PC-9 (cell line): ENCODE measurements around the gene MORF4L1. TPM values are rescaled to one million over a fixed set of nuclear protein-coding genes. Genes with fewer than 3 reads are reported as not detected.

Experiments used
- BruUV-seq: library from RNA; stranded (reverse); fragments of 400-500 nt; replicated peaks from 2 replicates; lab custom pipeline; 2021; lab: Mats Ljungman, UMichigan
- CTCF ChIA-PET: fragments of 300-600 bp; sonication (Branson Sonifier 250); formaldehyde crosslinking; loops from one replicate; lab custom pipeline; 2022; ENCODE audit warnings: antibody characterized with exemption; lab: Charles Lee
- POLR2A ChIA-PET: fragments of 300-600 bp; sonication (Branson Sonifier 250); formaldehyde crosslinking; loops from one replicate; lab custom pipeline; 2022; ENCODE audit warnings: antibody characterized with exemption; ENCODE audit not compliant: unreplicated experiment; lab: Charles Lee
- DNase-seq, 2 experiments: peaks; one replicate each; pipeline versions ENCODE4 v3.0.0 to v3.0.0-alpha.2; 2015 to 2022; ENCODE audit warnings: mixed read lengths in 1 of 2
- H2AFZ ChIP-seq: fragments of 200-600 bp; sonication (generic); 2 replicates; pipeline ENCODE4 v1.8.1; 2017; ENCODE audit warnings: antibody characterized with exemption
- H3F3A ChIP-seq: fragments of 200-600 bp; sonication (generic); 2 replicates; pipeline ENCODE4 v1.8.1; 2017; ENCODE audit warnings: antibody characterized with exemption, mild to moderate bottlenecking, low read depth; ENCODE audit not compliant: insufficient read depth
- H3K27ac ChIP-seq: fragments of 200-600 bp; sonication (generic); 2 replicates; pipeline ENCODE4 v1.6.1; 2016; ENCODE audit warnings: mixed run types
- H3K27me3 ChIP-seq: fragments of 200-600 bp; sonication (generic); 2 replicates; pipeline ENCODE4 v1.6.1; 2016; ENCODE audit warnings: low read depth, mixed run types; ENCODE audit not compliant: insufficient read depth
- H3K36me3 ChIP-seq: fragments of 200-600 bp; sonication (generic); 2 replicates; pipeline ENCODE4 v1.6.1; 2016; ENCODE audit warnings: low read depth, mixed run types
- H3K4me1 ChIP-seq: fragments of 200-600 bp; sonication (generic); replicated peaks from 2 replicates; pipeline ENCODE4 v1.6.1; 2016; ENCODE audit warnings: mixed run types; ENCODE audit not compliant: insufficient read depth
- H3K4me2 ChIP-seq: fragments of 200-600 bp; sonication (generic); 2 replicates; pipeline ENCODE4 v1.6.1; 2017; ENCODE audit warnings: mixed run types
- H3K4me3 ChIP-seq: fragments of 200-600 bp; sonication (generic); 2 replicates; pipeline ENCODE4 v1.6.1; 2016; ENCODE audit warnings: mixed run types
- H3K79me2 ChIP-seq: fragments of 200-600 bp; sonication (generic); 2 replicates; pipeline ENCODE4 v1.6.1; 2017; ENCODE audit warnings: low read depth, mixed run types
- H3K9me2 ChIP-seq: fragments of 200-600 bp; sonication (generic); 2 replicates; pipeline ENCODE4 v1.8.1; 2017; ENCODE audit warnings: mild to moderate bottlenecking; ENCODE audit not compliant: insufficient read depth
- H3K9me3 ChIP-seq: fragments of 200-600 bp; sonication (generic); 2 replicates; pipeline ENCODE4 v1.8.1; 2016; ENCODE audit warnings: low read depth; ENCODE audit not compliant: insufficient read depth
- H4K20me1 ChIP-seq: fragments of 200-600 bp; sonication (generic); 2 replicates; pipeline ENCODE4 v1.8.1; 2017; ENCODE audit not compliant: insufficient read depth
- CTCF ChIP-seq: fragments of 200-600 bp; sonication (generic); conservative IDR thresholded peaks from 2 replicates; pipeline ENCODE4 v1.6.1; 2017; ENCODE audit warnings: mixed run types, antibody characterized with exemption, mild to moderate bottlenecking, moderate library complexity
- EZH2 ChIP-seq: fragments of 200-600 bp; sonication (generic); IDR thresholded peaks from 2 replicates; pipeline ENCODE4 v1.8.0; 2017; ENCODE audit warnings: antibody characterized with exemption, low read depth
- intact Hi-C: fragments of 100-400 bp; cut with micrococcal nuclease; formaldehyde crosslinking; loops from one replicate; pipeline ENCODE4 v1.10.0; 2022; ENCODE audit not compliant: unreplicated experiment
- total RNA-seq: library from RNA; stranded (reverse); gene quantifications from 2 replicates; pipeline ENCODE4 v1.2.3, GENCODE V29; 2021

The MORF4L1 gene
- total RNA-seq, 1 experiment from 2014 or later, result 282 TPM

DNA sequence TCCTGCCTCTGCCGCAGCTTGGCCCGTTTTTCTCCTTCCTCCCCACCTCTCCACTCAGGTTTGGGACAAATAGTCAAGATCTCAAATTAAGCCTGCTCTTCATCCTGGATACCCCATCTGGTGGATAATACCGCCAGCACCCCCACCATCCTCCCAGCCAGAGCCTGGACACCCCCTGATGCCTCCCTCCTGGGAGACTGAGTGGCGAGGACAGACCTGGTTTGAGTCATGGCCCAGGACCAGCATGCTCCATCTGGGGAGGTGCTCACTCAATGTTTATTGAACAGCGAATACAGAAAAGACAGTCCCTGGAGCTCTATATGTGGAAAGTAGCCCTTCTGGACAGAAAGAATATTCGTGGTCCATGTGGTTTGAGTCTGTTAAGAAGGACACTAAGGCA, 48.8 kb downstream of the MORF4L1 start:
- Histone ChIP-seq H4K20me1 (no peaks in the 10 kb centered on the region), H2AFZ (no peak overlapping the region), H3K9me3 (no peaks in the 10 kb centered on the region), H3K79me2 (no peaks in the 10 kb centered on the region), H3K36me3 (peaks cover 11% of the 10 kb centered on the region; the same call in 1 of the 2 replicates), H3K27me3 (no peaks in the 10 kb centered on the region), H3K27ac (no peak overlapping the region), H3K9me2 (no peaks in the 10 kb centered on the region), H3K4me2 (no peak overlapping the region), H3K4me1 (no peaks in the 10 kb centered on the region), H3F3A (0 out of 2 replicates have a peak, but pooled peaks cover 21% of the 10 kb centered on the region), H3K4me3 (no peak overlapping the region)
- CTCF ChIA-PET, result interaction anchor here (1.2 kb wide), 1 partner anchor 58 kb away, joined by 3 read pairs; no protein-coding TSS in a partner anchor
- no peak for DNase-seq
- BruUV-seq, result no TSS peak
- POLR2A ChIA-PET, result no interaction called here
- intact Hi-C loops, result no loop called here
- TF ChIP-seq EZH2 (no peak), CTCF (no peak)

DNA sequence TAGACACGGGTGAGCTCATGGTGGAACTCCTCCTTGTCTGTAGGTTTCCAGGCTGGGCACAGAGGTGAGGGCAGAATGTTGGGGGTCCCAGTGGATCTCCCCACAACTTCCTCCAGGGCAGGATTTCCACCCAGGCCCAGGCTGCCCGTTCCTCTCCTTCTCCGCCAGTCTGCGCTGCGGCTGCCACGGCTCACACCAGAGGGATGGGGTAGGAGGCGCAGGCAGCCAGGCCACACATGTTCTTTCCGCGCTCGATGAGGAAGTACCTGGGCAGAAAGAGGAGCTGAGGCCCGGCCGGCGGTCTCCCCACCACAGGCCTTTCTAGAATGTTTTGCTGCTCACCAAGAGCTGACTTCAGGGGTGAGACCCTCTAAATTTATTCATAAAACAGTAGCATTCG, 49.2 kb downstream of the MORF4L1 start:
- H3K36me3 ChIP-seq, result peaks cover 11% of the 10 kb centered on the region; the same call in 1 of the 2 replicates
- BruUV-seq, result no TSS peak
- DNase-seq, result no peak
- intact Hi-C loops, result no loop called here
- no peaks in the 10 kb centered on the region for H3K79me2 ChIP-seq
- H4K20me1 ChIP-seq, result no peaks in the 10 kb centered on the region
- H3K27me3 ChIP-seq, result no peaks in the 10 kb centered on the region
- H3K4me3 ChIP-seq, result no peak overlapping the region
- H3K4me1 ChIP-seq, result no peaks in the 10 kb centered on the region
- no peak overlapping the region for H2AFZ ChIP-seq
- 0 out of 2 replicates have a peak, but pooled peaks cover 17% of the 10 kb centered on the region for H3F3A ChIP-seq
- ChIA-PET POLR2A (no interaction called here), CTCF (interaction anchor here (0.5 to 1.2 kb wide), 2 partner anchors 58 to 103 kb away, joined by 3 to 4 read pairs; no protein-coding TSS in a partner anchor)
- H3K27ac ChIP-seq, result no peak overlapping the region
- H3K9me2 ChIP-seq, result no peaks in the 10 kb centered on the region
- no peak overlapping the region for H3K4me2 ChIP-seq
- H3K9me3 ChIP-seq, result no peaks in the 10 kb centered on the region
- TF ChIP-seq EZH2, result no peak
- TF ChIP-seq CTCF, result no peak

- BruUV-seq, result no TSS peak
- ChIA-PET POLR2A (no interaction called here), CTCF (interaction anchor here (0.5 to 1.2 kb wide), 2 partner anchors 57 to 104 kb away, joined by 3 to 4 read pairs; no protein-coding TSS in a partner anchor)
- Histone ChIP-seq H3K9me2 (no peaks in the 10 kb centered on the region), H3K4me2 (no peak overlapping the region), H3K9me3 (no peaks in the 10 kb centered on the region), H3K36me3 (peaks cover 11% of the 10 kb centered on the region; the same call in 1 of the 2 replicates), H3K4me3 (no peak overlapping the region), H4K20me1 (no peaks in the 10 kb centered on the region), H3K79me2 (no peaks in the 10 kb centered on the region), H3K27ac (no peak overlapping the region), H3F3A (0 out of 2 replicates have a peak, but pooled peaks cover 16% of the 10 kb centered on the region), H3K4me1 (no peaks in the 10 kb centered on the region), H3K27me3 (no peaks in the 10 kb centered on the region), H2AFZ (no peak overlapping the region)
- intact Hi-C loops, result no loop called here
- no peak for DNase-seq
- no peak for TF ChIP-seq CTCF
- no peak for TF ChIP-seq EZH2
Measured at GRCh38 chr15:78922527-78922926, 49.8 kb downstream of the MORF4L1 start.
